HepG2 (cell line): Measurements from ENCODE around the gene BAIAP2L1. TPM values are rescaled to one million over a fixed set of nuclear protein-coding genes. Genes with fewer than 3 reads are reported as not detected.
A peak's percentile ranks its signal among the peaks of the same experiment; 100 is the strongest.

Experiments
- ATAC-seq: fragments of 200-7000 bp; cut with Tn5 transposase; 3 replicates; pipeline ENCODE4 v1.9.1; 2020; ENCODE audit warnings: mild to moderate bottlenecking, moderate library complexity
- BruUV-seq: library from RNA; stranded (reverse); fragments of 400-500 nt; replicated peaks from 2 replicates; lab custom pipeline; 2021; lab: Mats Ljungman, UMichigan
- CTCF ChIA-PET: fragments of 300-600 bp; formaldehyde crosslinking; extraction: SDS; loops from one replicate; lab custom pipeline; 2021; ENCODE audit warnings: low total read pairs, inconsistent platforms, low intra/inter-chr PET ratio; lab: Yijun Ruan, JAX
- POLR2A ChIA-PET: fragments of 350-600 bp; sonication (Branson Sonifier 250); formaldehyde crosslinking; loops from one replicate; lab custom pipeline; 2020; ENCODE audit warnings: antibody characterized with exemption, inconsistent platforms; lab: Yijun Ruan, JAX
- DNase-seq: peaks from one replicate; pipeline ENCODE4 v3.0.0-alpha.2; 2015; ENCODE audit warnings: low spot score
- FAIRE-seq: peaks from 3 replicates; lab custom pipeline; 2011; peaks lifted over from hg19 to GRCh38; lab: Jason Lieb, UNC
- H2AFZ ChIP-seq: one replicate; pipeline ENCODE4 v1.6.1; 2011; ENCODE audit warnings: low read length, inconsistent platforms
- H3K27ac ChIP-seq: fragments of 300-600 bp; 3 replicates; pipeline ENCODE4 v1.8.0; 2011; ENCODE audit warnings: mixed run types, mild to moderate bottlenecking, mixed read lengths, low read length, inconsistent platforms; ENCODE audit not compliant: insufficient read depth; ENCODE audit errors: extremely low read length
- H3K27me3 ChIP-seq, 2 experiments: fragments of 200-600 bp in 1 of 2; 2 replicates in 1 of 2; 3 replicates in 1 of 2; pipeline versions ENCODE4 v1.6.0 to v1.8.0; 2011; ENCODE audit warnings: low read length in 2 of 2, mild to moderate bottlenecking in 2 of 2, moderate library complexity in 2 of 2, inconsistent platforms in 1 of 2; ENCODE audit not compliant: insufficient read depth in 2 of 2, control insufficient read depth in 1 of 2
- H3K36me3 ChIP-seq, 2 experiments: fragments of 200-600 bp in 1 of 2; replicated peaks in 1 of 2; 2 replicates in 1 of 2; 3 replicates in 1 of 2; pipeline versions ENCODE4 v1.5.1 to v1.8.0; 2011; ENCODE audit warnings: low read length in 2 of 2, inconsistent platforms in 1 of 2; ENCODE audit not compliant: insufficient read depth in 2 of 2, control insufficient read depth in 1 of 2
- H3K4me1 ChIP-seq: 2 replicates; pipeline ENCODE4 v1.5.1; 2012; ENCODE audit warnings: low read length, inconsistent platforms; ENCODE audit not compliant: insufficient read depth
- H3K4me2 ChIP-seq: 2 replicates; pipeline ENCODE4 v1.6.0; 2011; ENCODE audit warnings: low read depth, low read length, inconsistent platforms
- H3K4me3 ChIP-seq, 3 experiments: fragments of 200-600 bp in 1 of 3; sonication (generic), shearing (Covaris generic) in 1 of 3; replicated peaks in 1 of 3; 2 replicates each; pipeline ENCODE4 v1.5.1; 2011 to 2016; ENCODE audit warnings: low read length in 3 of 3, inconsistent platforms in 2 of 3, low read depth in 2 of 3, mild to moderate bottlenecking in 2 of 3, control low read depth in 1 of 3, mixed read lengths in 1 of 3; ENCODE audit not compliant: insufficient read depth in 1 of 3
- H3K79me2 ChIP-seq: one replicate; pipeline ENCODE4 v1.6.1; 2011; ENCODE audit warnings: low read length, inconsistent platforms; ENCODE audit not compliant: insufficient read depth
- H3K9ac ChIP-seq: 2 replicates; pipeline ENCODE4 v1.6.0; 2011; ENCODE audit warnings: mild to moderate bottlenecking, low read depth, low read length, inconsistent platforms; ENCODE audit not compliant: insufficient read depth
- H3K9me3 ChIP-seq: 2 replicates; pipeline ENCODE4 v1.5.1; 2012; ENCODE audit warnings: mild to moderate bottlenecking, low read length
- H4K20me1 ChIP-seq: 2 replicates; pipeline ENCODE4 v1.6.0; 2011; ENCODE audit warnings: inconsistent platforms, mild to moderate bottlenecking, low read length, moderate library complexity; ENCODE audit not compliant: insufficient read depth
- KDM4B ChIP-seq: sonication (generic); formaldehyde crosslinking; IDR thresholded peaks from 2 replicates; pipeline ENCODE4 v1.4.0; 2020; ENCODE audit warnings: missing genetic modification reagents
- KLF11 ChIP-seq: IDR thresholded peaks from 2 replicates; pipeline ENCODE4 v1.6.1; 2016; ENCODE audit warnings: missing compliant biosample characterization
- MED1 ChIP-seq: sonication (generic); formaldehyde crosslinking; IDR thresholded peaks from 2 replicates; pipeline ENCODE4 v1.4.0; 2020; ENCODE audit warnings: missing genetic modification reagents
- ZBTB1 ChIP-seq: sonication (generic); formaldehyde crosslinking; IDR thresholded peaks from 2 replicates; pipeline ENCODE4 v1.4.0; 2020; ENCODE audit warnings: missing genetic modification reagents, borderline replicate concordance
- ZKSCAN1 ChIP-seq: fragments of 150-350 bp; IDR thresholded peaks from 2 replicates; pipeline ENCODE4 v1.6.1; 2014; ENCODE audit warnings: low read length
- ZNF431 ChIP-seq: sonication (generic); formaldehyde crosslinking; IDR thresholded peaks from 2 replicates; pipeline ENCODE4 v1.9.0; 2022; ENCODE audit warnings: missing genetic modification reagents, low read depth, mild to moderate bottlenecking, borderline replicate concordance
- ZNF460 ChIP-seq: sonication (generic); formaldehyde crosslinking; IDR thresholded peaks from 2 replicates; pipeline ENCODE4 v1.5.1; 2020; ENCODE audit warnings: missing genetic modification reagents, mild to moderate bottlenecking, borderline replicate concordance
- WGBS: methylation state at CpG from one replicate; pipeline ENCODE4 v1.1.6; 2017; ENCODE audit warnings: low lambda C conversion rate; 5-methylcytosine and 5-hydroxymethylcytosine counted together
- in situ Hi-C: cut with HindIII; loops from 2 replicates; pipeline ENCODE4 v1.10.0; 2017; ENCODE audit warnings: low pct_unique_long_range_greater_than_20kb; ENCODE audit not compliant: extremely low pct_ligation_motif_present
- intact Hi-C: fragments of 100-400 bp; cut with micrococcal nuclease; formaldehyde crosslinking; loops from one replicate; pipeline ENCODE4 v1.10.0; 2022; ENCODE audit not compliant: unreplicated experiment
- polyA plus RNA-seq, 8 experiments: library from polyadenylated mRNA; depleted of rRNA in 3 of 8; stranded (reverse) in 7 of 8; unstranded in 1 of 8; fragments of >200 nt; fragmentation: Illumina TruSeq in 4 of 8; extraction: Trizol in 4 of 8; gene quantifications; 2 replicates each; pipeline versions ENCODE4 v1.2.1 to v1.2.3, GENCODE V29; 2011 to 2016; ENCODE audit warnings: low read depth in 4 of 8, missing spikeins in 1 of 8, mixed read lengths in 1 of 8; ENCODE audit not compliant: insufficient read depth in 1 of 8
- total RNA-seq, 5 experiments: library from RNA; depleted of rRNA; stranded (reverse); fragments of >200 nt; fragmentation: Illumina TruSeq; extraction: Trizol; gene quantifications; 2 replicates each; pipeline ENCODE4 v1.2.3, GENCODE V29; 2016; ENCODE audit warnings: low read depth in 1 of 5
- TF ChIP-seq, protein P1 (sequence below): sonication (generic); formaldehyde crosslinking; IDR thresholded peaks from 2 replicates; pipeline ENCODE4 v1.9.0; 2021; ENCODE audit warnings: missing genetic modification reagents, borderline replicate concordance
- TF ChIP-seq, protein P2 (sequence below): IDR thresholded peaks from 2 replicates; pipeline ENCODE4 v1.6.1; 2016; ENCODE audit warnings: low read depth, missing genetic modification reagents, missing compliant biosample characterization
- TF ChIP-seq, protein P3 (sequence below), 2 experiments: IDR thresholded peaks; 2 replicates each; pipeline ENCODE4 v1.6.1; 2011 to 2012; ENCODE audit warnings: low read length in 2 of 2, borderline replicate concordance in 1 of 2, low read depth in 1 of 2, mild to moderate bottlenecking in 1 of 2, moderate library complexity in 1 of 2
- TF ChIP-seq, protein P4 (sequence below): sonication (generic); formaldehyde crosslinking; conservative IDR thresholded peaks from 2 replicates; pipeline ENCODE4 v1.4.0; 2020; ENCODE audit warnings: missing genetic modification reagents

The BAIAP2L1 gene
- total and polyA plus RNA-seq, 2 of the 13 experiments (the other 11 are each of a cell fraction or from before 2014, with no cell fraction given) = 13.0 to 21.5 TPM

DNA sequence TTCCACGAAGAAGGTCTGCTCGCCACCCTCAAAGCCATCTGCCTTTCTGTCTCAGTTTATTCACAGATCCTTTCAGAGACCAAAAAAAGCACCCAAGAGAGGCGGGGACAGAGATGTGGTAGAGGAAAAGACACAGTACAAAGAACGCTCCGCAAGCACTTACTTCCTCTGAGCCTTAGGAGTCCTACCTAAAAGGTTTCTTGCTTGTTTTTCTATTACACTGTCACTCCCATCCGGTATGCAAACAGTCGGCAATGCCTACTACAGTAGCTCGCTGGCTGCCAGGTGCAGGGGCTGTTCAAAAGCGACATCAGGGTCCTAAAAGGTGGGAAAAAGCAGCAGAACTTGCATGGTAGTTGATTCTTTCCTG lies 149.7 kb downstream of the BAIAP2L1 start:
- Histone ChIP-seq H3K27ac (peak overlapping the region; percentile 78), H3K4me2 (peak overlapping the region; percentile 86), H3K27me3 (no peaks in the 10 kb centered on the region; a peak in 1 of 5 replicates), H2AFZ (peak overlapping the region; percentile 17), H3K9me3 (no peaks in the 10 kb centered on the region), H3K4me1 (peaks cover 31% of the 10 kb centered on the region), H3K79me2 (peaks cover 21% of the 10 kb centered on the region), H3K9ac (peak overlapping the region; percentile 71), H3K4me3 (peak overlapping the region; percentile 66 to 100 (median 88)), H3K36me3 (no peaks in the 10 kb centered on the region; a peak in 1 of 5 replicates), H4K20me1 (no peaks in the 10 kb centered on the region)
- FAIRE-seq (no peak), DNase-seq (no peak), ATAC-seq (peak; percentile 15)
- in situ Hi-C loops = no loop called here
- no TSS peak for BruUV-seq
- intact Hi-C loops = no loop called here
- POLR2A ChIA-PET = interaction anchor here (0.9 to 1.8 kb wide), 3 partner anchors 11 to 149 kb away, joined by 3 to 6 read pairs (median 3); no protein-coding TSS in a partner anchor
- CTCF ChIA-PET = no interaction called here
- 2% methylated on average over 9 of the region's 9 CpGs for WGBS
- TF ChIP-seq, protein P1, sequence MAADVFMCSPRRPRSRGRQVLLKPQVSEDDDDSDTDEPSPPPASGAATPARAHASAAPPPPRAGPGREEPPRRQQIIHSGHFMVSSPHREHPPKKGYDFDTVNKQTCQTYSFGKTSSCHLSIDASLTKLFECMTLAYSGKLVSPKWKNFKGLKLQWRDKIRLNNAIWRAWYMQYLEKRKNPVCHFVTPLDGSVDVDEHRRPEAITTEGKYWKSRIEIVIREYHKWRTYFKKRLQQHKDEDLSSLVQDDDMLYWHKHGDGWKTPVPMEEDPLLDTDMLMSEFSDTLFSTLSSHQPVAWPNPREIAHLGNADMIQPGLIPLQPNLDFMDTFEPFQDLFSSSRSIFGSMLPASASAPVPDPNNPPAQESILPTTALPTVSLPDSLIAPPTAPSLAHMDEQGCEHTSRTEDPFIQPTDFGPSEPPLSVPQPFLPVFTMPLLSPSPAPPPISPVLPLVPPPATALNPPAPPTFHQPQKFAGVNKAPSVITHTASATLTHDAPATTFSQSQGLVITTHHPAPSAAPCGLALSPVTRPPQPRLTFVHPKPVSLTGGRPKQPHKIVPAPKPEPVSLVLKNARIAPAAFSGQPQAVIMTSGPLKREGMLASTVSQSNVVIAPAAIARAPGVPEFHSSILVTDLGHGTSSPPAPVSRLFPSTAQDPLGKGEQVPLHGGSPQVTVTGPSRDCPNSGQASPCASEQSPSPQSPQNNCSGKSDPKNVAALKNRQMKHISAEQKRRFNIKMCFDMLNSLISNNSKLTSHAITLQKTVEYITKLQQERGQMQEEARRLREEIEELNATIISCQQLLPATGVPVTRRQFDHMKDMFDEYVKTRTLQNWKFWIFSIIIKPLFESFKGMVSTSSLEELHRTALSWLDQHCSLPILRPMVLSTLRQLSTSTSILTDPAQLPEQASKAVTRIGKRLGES = no peak
- TF ChIP-seq ZNF431 (no peak), ZNF460 (CRISPR knock-in tag) (no peak), MED1 (0 out of 2 replicates have a peak, but pooled peaks have one; percentile 3), ZKSCAN1 (no peak), ZBTB1 (CRISPR knock-in tag) (no peak), KDM4B (CRISPR knock-in tag) (no peak), KLF11 (CRISPR knock-in tag) (no peak)
- TF ChIP-seq, protein P2, sequence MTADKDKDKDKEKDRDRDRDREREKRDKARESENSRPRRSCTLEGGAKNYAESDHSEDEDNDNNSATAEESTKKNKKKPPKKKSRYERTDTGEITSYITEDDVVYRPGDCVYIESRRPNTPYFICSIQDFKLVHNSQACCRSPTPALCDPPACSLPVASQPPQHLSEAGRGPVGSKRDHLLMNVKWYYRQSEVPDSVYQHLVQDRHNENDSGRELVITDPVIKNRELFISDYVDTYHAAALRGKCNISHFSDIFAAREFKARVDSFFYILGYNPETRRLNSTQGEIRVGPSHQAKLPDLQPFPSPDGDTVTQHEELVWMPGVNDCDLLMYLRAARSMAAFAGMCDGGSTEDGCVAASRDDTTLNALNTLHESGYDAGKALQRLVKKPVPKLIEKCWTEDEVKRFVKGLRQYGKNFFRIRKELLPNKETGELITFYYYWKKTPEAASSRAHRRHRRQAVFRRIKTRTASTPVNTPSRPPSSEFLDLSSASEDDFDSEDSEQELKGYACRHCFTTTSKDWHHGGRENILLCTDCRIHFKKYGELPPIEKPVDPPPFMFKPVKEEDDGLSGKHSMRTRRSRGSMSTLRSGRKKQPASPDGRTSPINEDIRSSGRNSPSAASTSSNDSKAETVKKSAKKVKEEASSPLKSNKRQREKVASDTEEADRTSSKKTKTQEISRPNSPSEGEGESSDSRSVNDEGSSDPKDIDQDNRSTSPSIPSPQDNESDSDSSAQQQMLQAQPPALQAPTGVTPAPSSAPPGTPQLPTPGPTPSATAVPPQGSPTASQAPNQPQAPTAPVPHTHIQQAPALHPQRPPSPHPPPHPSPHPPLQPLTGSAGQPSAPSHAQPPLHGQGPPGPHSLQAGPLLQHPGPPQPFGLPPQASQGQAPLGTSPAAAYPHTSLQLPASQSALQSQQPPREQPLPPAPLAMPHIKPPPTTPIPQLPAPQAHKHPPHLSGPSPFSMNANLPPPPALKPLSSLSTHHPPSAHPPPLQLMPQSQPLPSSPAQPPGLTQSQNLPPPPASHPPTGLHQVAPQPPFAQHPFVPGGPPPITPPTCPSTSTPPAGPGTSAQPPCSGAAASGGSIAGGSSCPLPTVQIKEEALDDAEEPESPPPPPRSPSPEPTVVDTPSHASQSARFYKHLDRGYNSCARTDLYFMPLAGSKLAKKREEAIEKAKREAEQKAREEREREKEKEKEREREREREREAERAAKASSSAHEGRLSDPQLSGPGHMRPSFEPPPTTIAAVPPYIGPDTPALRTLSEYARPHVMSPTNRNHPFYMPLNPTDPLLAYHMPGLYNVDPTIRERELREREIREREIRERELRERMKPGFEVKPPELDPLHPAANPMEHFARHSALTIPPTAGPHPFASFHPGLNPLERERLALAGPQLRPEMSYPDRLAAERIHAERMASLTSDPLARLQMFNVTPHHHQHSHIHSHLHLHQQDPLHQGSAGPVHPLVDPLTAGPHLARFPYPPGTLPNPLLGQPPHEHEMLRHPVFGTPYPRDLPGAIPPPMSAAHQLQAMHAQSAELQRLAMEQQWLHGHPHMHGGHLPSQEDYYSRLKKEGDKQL = no peak
- TF ChIP-seq, protein P3, sequence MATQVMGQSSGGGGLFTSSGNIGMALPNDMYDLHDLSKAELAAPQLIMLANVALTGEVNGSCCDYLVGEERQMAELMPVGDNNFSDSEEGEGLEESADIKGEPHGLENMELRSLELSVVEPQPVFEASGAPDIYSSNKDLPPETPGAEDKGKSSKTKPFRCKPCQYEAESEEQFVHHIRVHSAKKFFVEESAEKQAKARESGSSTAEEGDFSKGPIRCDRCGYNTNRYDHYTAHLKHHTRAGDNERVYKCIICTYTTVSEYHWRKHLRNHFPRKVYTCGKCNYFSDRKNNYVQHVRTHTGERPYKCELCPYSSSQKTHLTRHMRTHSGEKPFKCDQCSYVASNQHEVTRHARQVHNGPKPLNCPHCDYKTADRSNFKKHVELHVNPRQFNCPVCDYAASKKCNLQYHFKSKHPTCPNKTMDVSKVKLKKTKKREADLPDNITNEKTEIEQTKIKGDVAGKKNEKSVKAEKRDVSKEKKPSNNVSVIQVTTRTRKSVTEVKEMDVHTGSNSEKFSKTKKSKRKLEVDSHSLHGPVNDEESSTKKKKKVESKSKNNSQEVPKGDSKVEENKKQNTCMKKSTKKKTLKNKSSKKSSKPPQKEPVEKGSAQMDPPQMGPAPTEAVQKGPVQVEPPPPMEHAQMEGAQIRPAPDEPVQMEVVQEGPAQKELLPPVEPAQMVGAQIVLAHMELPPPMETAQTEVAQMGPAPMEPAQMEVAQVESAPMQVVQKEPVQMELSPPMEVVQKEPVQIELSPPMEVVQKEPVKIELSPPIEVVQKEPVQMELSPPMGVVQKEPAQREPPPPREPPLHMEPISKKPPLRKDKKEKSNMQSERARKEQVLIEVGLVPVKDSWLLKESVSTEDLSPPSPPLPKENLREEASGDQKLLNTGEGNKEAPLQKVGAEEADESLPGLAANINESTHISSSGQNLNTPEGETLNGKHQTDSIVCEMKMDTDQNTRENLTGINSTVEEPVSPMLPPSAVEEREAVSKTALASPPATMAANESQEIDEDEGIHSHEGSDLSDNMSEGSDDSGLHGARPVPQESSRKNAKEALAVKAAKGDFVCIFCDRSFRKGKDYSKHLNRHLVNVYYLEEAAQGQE (IDR thresholded peaks at IDR 0.05; ENCODE audit: borderline replicate concordance in 1 of 2, low read depth in 1 of 2, low read length in 2 of 2) = no peak
- TF ChIP-seq, protein P4, sequence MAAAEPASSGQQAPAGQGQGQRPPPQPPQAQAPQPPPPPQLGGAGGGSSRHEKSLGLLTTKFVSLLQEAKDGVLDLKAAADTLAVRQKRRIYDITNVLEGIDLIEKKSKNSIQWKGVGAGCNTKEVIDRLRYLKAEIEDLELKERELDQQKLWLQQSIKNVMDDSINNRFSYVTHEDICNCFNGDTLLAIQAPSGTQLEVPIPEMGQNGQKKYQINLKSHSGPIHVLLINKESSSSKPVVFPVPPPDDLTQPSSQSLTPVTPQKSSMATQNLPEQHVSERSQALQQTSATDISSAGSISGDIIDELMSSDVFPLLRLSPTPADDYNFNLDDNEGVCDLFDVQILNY (CRISPR knock-in tag) = no peak
